Glutamatergic neuron (in vitro differentiated cells): ENCODE data around the gene VWA7. TPM values are rescaled to one million over a fixed set of nuclear protein-coding genes. Genes with fewer than 3 reads are reported as not detected.

Experiments used
- DNase-seq: peaks from one replicate; pipeline ENCODE4 v3.0.0; 2022
- H3K27ac Mint-ChIP-seq: one replicate; pipeline ENCODE4 v1.8.0; 2020; ENCODE audit warnings: mild to moderate bottlenecking, mixed read lengths, inconsistent platforms; ENCODE audit not compliant: unreplicated experiment
- H3K27me3 Mint-ChIP-seq: one replicate; pipeline ENCODE4 v1.8.0; 2020; ENCODE audit warnings: mild to moderate bottlenecking, moderate library complexity, mixed read lengths, inconsistent platforms; ENCODE audit not compliant: unreplicated experiment
- H3K36me3 Mint-ChIP-seq: one replicate; pipeline ENCODE4 v1.8.0; 2020; ENCODE audit warnings: mild to moderate bottlenecking, mixed read lengths, inconsistent platforms; ENCODE audit not compliant: unreplicated experiment
- H3K4me1 Mint-ChIP-seq: one replicate; pipeline ENCODE4 v1.8.0; 2020; ENCODE audit warnings: mild to moderate bottlenecking, low read depth, mixed read lengths, inconsistent platforms; ENCODE audit not compliant: unreplicated experiment
- H3K4me3 Mint-ChIP-seq: one replicate; pipeline ENCODE4 v1.8.0; 2020; ENCODE audit warnings: mild to moderate bottlenecking, mixed read lengths, inconsistent platforms; ENCODE audit not compliant: unreplicated experiment
- H3K9me3 Mint-ChIP-seq: one replicate; pipeline ENCODE4 v1.8.0; 2020; ENCODE audit warnings: mild to moderate bottlenecking, moderate library complexity, mixed read lengths, inconsistent platforms; ENCODE audit not compliant: unreplicated experiment
- total RNA-seq: library from RNA; stranded (reverse); fragmentation: NEBNext Ultra II Directional; extraction: Animal tissue kit (Norgen Biotek cat#: 25700); gene quantifications from one replicate; pipeline ENCODE4 v1.2.1, GENCODE V29; 2021; ENCODE audit not compliant: unreplicated experiment
- TF ChIP-seq, protein P1 (sequence below): fragments of 200-600 bp; sonication (generic); IDR thresholded peaks from one replicate; pipeline ENCODE4 v1.5.0; 2021; ENCODE audit not compliant: partially characterized antibody, unreplicated experiment

The VWA7 gene
- total RNA-seq, 1 donor from 2014 or later: 3.2 TPM

GRCh38 chr6:31775633-31776484, 1.3 kb downstream of the VWA7 start:
- no peak for DNase-seq
- H3K27ac Mint-ChIP-seq: no peak overlapping the region
- no peaks in the 10 kb centered on the region for H3K4me1 Mint-ChIP-seq
- H3K36me3 Mint-ChIP-seq: no peaks in the 10 kb centered on the region
- H3K9me3 Mint-ChIP-seq: peaks cover 1% of the 10 kb centered on the region
- no peak overlapping the region for H3K4me3 Mint-ChIP-seq
- TF ChIP-seq, protein P1, sequence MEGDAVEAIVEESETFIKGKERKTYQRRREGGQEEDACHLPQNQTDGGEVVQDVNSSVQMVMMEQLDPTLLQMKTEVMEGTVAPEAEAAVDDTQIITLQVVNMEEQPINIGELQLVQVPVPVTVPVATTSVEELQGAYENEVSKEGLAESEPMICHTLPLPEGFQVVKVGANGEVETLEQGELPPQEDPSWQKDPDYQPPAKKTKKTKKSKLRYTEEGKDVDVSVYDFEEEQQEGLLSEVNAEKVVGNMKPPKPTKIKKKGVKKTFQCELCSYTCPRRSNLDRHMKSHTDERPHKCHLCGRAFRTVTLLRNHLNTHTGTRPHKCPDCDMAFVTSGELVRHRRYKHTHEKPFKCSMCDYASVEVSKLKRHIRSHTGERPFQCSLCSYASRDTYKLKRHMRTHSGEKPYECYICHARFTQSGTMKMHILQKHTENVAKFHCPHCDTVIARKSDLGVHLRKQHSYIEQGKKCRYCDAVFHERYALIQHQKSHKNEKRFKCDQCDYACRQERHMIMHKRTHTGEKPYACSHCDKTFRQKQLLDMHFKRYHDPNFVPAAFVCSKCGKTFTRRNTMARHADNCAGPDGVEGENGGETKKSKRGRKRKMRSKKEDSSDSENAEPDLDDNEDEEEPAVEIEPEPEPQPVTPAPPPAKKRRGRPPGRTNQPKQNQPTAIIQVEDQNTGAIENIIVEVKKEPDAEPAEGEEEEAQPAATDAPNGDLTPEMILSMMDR: no peak
- no peaks in the 10 kb centered on the region for H3K27me3 Mint-ChIP-seq

GRCh38 chr6:31775184-31775583, 1.9 kb downstream of the VWA7 start:
- Mint-ChIP-seq H3K27ac (no peak overlapping the region), H3K9me3 (peaks cover 1% of the 10 kb centered on the region), H3K4me3 (no peak overlapping the region), H3K36me3 (no peaks in the 10 kb centered on the region), H3K27me3 (no peaks in the 10 kb centered on the region), H3K4me1 (no peaks in the 10 kb centered on the region)
- DNase-seq: no peak
- TF ChIP-seq, protein P1: no peak

GRCh38 chr6:31771992-31772358, 5.2 kb downstream of the VWA7 start:
- TF ChIP-seq, protein P1: no peak
- H3K27me3 Mint-ChIP-seq: no peaks in the 10 kb centered on the region
- H3K4me1 Mint-ChIP-seq: no peaks in the 10 kb centered on the region
- H3K9me3 Mint-ChIP-seq: peaks cover 1% of the 10 kb centered on the region
- no peak overlapping the region for H3K27ac Mint-ChIP-seq
- no peak overlapping the region for H3K4me3 Mint-ChIP-seq
- DNase-seq: no peak
- H3K36me3 Mint-ChIP-seq: no peaks in the 10 kb centered on the region

DNA sequence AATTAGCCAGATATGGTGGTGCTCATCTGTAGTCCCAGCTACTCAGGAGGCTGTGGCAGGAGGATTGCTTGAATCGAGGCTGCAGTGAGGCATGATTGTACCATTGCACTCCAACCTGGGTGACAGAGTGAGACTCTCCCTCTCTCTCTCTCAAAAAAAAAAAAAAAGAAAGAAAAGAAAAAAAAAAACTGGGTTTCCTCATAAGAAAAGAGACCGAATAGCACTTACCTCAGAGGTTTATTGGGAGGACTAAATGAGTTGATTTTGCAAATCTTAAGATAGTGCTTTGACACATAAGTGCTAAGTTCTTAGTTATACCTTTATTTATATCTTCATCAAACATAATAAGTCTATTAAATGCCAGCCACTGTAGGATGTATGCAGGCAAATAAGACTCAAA, 6.3 kb downstream of the VWA7 start:
- Mint-ChIP-seq H3K4me1 (no peaks in the 10 kb centered on the region), H3K9me3 (no peaks in the 10 kb centered on the region), H3K4me3 (no peak overlapping the region), H3K36me3 (no peaks in the 10 kb centered on the region), H3K27me3 (no peaks in the 10 kb centered on the region), H3K27ac (no peak overlapping the region)
- DNase-seq: no peak
- TF ChIP-seq, protein P1: no peak

DNA sequence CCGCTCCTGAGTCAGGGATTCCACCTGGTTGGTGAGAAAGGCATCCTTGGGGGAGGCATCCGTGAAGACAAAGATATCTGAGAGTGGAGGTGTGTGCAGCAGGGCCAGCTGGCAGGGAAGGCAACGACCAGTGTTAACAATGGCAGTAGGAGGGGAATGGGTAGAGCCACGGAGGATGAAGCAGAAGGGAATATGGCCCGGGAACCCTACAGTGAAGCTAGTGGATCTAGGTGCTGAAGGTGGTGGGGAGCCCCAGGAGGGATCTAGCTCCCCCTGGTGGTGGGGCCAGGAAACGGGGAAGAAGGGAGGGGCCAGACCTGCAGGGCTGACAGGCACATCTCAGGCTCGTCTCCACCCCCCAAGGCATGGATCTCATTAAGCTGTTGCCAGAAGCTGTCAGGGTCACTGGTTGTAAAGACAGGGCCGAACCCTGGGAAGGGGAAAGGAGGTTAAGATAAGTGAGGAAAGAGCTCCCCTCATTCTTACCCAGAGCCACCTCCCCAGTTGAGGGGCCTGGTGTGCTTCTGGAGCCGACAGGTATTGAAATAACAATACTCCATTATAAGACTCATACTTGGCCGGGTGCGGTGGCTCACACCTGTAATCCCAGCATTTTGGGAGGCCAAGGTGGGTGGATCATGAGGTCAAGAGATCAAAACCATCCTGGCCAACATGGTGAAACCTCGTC, 7.3 kb downstream of the VWA7 start:
- Mint-ChIP-seq H3K27ac (no peak overlapping the region), H3K36me3 (no peaks in the 10 kb centered on the region)

More for the DNA sequence above, 7.3 kb downstream of the VWA7 start:
- Mint-ChIP-seq H3K4me1 (no peaks in the 10 kb centered on the region), H3K27me3 (no peaks in the 10 kb centered on the region), H3K4me3 (no peak overlapping the region), H3K9me3 (no peaks in the 10 kb centered on the region)
- TF ChIP-seq, protein P1: peak; percentile 60
- DNase-seq: peak; percentile 56
